ENCODE results near the gene GRAMD4. TPM values are rescaled to one million over a fixed set of nuclear protein-coding genes. Genes with fewer than 3 reads are reported as not detected.
A peak's percentile ranks its signal among the peaks of the same experiment; 100 is the strongest.

Gene GRAMD4, protein sequence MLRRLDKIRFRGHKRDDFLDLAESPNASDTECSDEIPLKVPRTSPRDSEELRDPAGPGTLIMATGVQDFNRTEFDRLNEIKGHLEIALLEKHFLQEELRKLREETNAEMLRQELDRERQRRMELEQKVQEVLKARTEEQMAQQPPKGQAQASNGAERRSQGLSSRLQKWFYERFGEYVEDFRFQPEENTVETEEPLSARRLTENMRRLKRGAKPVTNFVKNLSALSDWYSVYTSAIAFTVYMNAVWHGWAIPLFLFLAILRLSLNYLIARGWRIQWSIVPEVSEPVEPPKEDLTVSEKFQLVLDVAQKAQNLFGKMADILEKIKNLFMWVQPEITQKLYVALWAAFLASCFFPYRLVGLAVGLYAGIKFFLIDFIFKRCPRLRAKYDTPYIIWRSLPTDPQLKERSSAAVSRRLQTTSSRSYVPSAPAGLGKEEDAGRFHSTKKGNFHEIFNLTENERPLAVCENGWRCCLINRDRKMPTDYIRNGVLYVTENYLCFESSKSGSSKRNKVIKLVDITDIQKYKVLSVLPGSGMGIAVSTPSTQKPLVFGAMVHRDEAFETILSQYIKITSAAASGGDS
- total RNA-seq: 94.0 TPM
- long read RNA-seq, full-length matches to known transcripts: 7 of 182 reads
- long read RNA-seq, partial matches to known transcripts: 81 of 182 reads
- long read RNA-seq, other reads (novel, unspliced or antisense): 94 of 182 reads

DNA sequence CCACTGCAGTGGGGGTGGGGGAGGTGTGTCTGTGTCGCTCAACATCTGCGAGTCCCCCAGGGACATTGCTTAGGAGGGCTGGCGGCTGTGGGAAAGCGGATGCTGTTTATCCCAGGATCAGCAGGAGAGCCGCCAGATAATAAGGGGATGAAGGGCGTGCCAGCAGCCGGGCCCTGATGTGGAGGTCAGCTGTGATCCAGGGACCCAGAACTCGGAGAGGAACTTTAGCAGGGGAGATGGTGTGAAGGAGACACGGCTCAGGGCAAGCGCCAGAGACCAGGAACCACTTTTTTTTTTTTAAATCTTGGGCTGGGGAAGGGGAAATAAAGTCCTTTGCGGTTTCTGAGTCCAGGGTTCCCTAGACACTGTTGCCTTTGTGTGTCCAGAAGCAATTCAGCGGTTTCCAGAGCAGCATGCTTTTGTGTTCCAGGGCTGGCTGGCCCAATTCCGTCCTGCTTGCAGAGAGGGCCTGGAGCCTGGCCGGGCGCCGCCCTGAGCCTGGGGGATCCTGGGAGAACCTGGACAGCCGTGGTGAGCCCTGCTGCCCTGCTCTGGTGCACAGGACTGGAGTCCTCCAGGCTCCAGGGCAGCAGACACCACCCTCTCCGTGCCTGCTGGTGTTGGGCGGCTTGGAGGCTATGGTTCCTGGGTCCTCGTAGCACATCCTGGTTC is at the start of gene GRAMD4:
Gene GRAMD4 (plus strand): TSS at position 557 of the 672 bp plus-strand sequence. CDS start 6,414 bp downstream, outside the sequence.
- DNase-seq (peak; percentile 83), ATAC-seq (peak; percentile 58)
- intact Hi-C loops (cut with micrococcal nuclease): no loop called here

- intact Hi-C loops (cut with micrococcal nuclease): no loop called here
- DNase-seq: no peak
- ATAC-seq: no peak
Measured at GRCh38 chr22:46571642-46572250, 48.4 kb upstream of the GRAMD4 start.

DNA sequence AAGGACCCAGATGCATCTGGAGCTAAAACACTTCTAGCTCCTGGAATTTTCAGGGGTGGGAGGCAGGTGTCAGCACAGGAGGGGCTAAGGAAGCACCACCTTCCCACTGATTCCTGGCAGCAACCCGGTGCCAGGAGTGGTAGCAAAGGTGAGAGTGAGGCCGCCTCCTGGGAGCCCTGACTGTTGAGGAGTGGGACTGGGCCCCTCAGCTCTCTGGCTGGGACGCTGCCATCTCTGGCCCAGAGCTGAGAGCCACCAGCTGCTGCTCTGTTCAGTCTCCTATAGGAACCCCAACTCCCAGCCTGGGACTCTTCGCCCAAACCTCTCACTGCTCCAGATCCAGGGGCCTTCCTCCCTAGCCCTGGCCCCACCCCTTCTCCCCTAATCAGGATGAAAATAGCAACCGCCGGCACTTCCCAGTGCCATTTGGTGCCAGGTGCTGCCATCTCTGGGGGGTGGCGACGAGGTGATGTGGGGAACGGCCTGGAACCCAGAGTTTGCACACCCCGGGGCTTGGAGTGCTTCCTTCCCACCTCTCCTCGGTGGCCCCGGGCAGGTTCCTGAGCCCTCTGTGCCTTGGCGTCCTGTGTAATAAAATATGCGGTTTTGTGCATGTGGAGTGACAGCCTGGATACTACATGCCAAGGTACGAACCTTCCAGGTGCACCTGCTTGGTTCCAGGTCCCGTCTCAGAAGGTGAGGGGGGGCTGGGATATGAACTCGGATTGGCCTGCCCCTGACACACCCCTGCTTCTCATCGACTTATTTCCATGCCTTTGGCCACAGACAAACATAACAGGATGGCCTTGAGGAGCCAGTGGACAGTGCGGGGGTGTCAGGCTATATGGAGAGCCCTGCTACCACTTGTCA is 47.0 kb upstream of the GRAMD4 start:
- DNase-seq (peak; percentile 61), ATAC-seq (peak; percentile 17)
- intact Hi-C loops (cut with micrococcal nuclease): no loop called here

DNA sequence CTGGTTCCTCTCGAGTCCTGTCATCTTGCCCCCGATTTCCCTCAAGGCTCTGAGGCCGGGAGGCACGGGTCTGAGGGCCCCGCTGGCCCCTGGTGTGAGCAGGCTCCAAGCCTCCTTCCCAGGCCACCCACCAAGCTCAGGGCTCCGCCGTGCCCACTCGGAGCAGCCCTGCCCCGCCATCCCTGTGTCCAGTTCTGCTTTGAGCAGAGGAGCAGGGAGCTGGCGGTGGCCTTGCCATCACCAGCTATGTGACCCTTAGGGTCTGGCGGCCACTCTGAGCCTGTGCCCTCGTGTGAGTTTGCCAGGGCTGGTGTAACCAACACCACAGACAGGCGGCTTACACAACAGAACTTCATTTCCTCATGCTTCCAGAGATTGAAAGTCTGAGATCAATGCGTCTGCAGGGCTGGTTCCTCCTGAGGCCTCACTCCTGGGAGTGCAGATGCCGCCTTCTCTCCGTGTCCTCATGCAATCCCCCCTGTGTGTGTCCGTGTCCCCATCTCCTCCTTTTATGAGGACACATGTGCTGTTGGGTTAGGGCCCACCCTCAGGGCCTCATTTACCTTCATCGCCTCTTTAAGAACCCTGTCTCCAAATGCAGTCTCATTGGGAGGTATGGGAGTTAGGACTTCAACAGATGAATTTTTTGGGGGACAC is 46.3 kb upstream of the GRAMD4 start:
- DNase-seq (peak; percentile 34), ATAC-seq (no peak)
- intact Hi-C loops (cut with micrococcal nuclease): no loop called here

DNA sequence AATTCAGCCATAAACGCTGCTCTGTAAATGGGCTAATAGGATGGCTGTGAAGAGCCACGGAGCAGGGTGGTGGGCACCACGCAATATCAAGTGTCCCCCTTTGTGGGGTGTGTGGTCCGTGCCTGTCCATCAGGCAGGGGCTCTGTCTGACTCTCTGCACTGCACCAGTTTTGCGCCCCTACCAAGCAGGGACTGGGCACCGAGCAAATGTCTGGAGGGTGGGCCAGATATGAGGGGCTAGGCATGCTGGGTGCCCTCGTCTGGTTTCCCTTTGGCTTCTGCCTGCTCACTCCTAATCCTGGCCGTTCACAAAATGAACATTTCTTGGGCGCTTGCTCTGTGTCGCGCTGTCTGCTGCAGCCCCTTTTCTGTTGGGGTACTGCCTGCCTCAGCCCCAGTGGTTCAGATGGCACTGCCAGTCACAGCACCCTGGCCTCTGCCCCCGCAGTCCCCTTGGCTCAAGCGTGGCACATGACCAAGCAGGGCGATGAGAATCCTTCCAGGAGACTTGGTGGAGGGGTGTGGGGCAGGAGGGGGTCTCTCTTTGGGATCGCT is 45.7 kb upstream of the GRAMD4 start:
- ATAC-seq: no peak
- intact Hi-C loops (cut with micrococcal nuclease): no loop called here
- peak; percentile 24 for DNase-seq

GRCh38 chr22:46574993-46575910 is 44.9 kb upstream of the GRAMD4 start:
- intact Hi-C loops (cut with micrococcal nuclease): no loop called here
- peak; percentile 70 for DNase-seq
- ATAC-seq: peak; percentile 53

- peak; percentile 27 for ATAC-seq
Measured at GRCh38 chr22:46575911-46576555, 44.2 kb upstream of the GRAMD4 start.

DNA sequence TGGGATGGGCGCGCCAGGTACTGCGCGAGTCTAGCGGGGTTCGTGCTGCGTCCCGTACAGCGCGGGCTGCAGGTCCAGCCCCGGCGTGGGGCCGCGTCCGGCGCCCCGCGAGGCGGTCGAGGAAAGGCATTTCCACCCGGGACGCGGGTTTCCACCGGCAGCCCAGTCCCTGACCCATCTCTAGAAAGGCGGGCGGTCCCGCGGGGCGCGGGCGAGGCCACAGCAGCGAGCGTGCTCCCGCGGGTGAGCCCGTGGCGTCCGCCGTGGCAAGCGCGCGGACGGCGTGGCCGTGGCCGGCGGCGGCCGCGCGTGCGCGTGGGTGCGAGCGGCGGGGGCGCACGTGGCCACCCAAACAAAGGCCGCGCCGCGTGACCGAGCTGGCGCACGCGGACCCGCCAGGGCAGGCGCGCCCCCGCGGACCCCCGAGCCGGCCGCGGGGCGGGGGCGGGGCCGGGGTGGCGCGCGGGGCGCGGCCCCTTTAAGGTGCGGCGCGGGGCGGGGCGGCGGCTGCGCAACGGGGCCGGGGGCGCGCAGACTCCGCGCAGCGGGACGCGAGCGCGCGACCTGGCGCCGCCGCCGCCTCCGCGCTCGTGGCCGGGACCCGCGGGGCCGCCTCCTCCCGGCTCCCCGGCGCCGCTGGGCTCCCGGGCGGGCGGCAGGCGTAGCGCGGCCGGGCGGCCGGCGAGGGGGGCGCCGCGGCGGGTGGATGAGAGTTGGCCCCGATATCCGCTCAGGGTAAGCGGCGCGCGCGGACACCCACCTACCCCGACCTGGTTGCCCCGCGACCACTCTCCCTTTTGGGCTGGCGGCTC is 43.4 kb upstream of the GRAMD4 start:
- DNase-seq (peak; percentile 86), ATAC-seq (peak; percentile 20)
- intact Hi-C loops (cut with micrococcal nuclease): no loop called here

More at GRCh38 chr22:46575911-46576555, 44.2 kb upstream of the GRAMD4 start:
- intact Hi-C loops (cut with micrococcal nuclease): no loop called here
- peak; percentile 48 for DNase-seq

- peak; percentile 60 for DNase-seq
- intact Hi-C loops (cut with micrococcal nuclease): no loop called here
- no peak for ATAC-seq
Measured at GRCh38 chr22:46577368-46578249, 42.6 kb upstream of the GRAMD4 start.

DNA sequence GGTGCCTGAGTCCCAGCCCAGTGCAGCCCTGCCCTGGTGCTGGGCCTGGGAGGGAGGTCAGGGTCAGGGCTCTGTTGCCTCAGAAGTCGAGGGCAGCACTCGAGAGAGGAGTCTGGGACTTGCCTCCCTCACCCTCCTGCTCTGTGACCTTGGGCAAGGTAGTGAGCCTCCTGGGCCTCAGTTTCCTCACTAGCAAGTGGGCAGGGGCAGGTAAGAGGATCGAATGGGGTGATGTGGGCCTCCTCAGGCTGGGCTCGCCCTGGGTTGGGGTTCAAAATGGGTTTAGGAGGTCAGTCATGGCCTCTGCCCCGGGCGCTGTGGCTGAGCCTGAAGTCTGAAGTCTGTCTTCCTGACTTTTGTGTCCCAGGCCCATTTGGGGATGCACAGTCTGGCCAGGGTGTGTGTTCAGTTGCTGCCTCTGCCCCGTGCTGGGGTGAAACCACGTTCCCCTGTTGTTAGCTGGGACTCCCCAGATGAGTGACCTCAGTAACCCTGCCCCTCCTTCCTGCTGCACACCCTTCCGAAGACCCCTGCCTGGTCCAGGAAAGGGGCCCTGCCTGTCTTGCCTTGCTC is 41.8 kb upstream of the GRAMD4 start:
- ATAC-seq (no peak), DNase-seq (peak; percentile 32)
- intact Hi-C loops (cut with micrococcal nuclease): no loop called here

DNA sequence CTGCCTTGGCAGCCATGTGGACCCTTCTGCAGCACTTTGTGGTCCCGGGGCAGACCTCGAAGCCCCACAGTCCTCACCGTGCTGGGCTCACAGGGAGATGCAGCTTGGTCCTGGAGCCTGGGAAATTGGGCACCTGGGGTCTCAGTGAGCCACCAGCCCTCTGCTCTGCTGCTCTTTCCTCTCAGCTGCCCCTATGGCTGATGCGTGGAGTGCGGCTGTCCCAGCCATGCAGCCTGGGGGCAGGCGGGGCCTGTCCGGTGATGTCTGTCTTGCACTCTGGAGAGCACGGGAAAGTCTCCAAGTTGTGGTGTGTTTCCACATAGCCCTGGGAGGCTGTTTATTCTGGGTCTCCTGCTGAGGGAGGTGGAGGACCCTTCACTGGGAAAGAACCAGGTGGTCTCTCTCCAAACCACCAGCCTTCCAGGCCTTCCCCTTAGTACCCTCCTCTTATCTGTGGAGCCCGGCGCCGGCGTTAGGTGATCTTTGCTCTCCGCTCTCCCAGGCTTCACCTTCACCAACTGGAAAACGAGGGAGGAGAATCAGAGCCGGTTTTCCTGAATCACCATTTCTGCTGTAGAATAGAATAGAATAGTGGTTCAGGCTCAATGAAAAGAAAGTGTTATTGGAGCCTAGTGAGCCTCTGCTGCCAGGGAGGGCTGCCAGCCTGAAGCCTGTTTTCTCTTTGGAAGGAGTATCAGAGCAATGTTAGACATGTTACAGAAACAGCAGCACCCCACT is 41.2 kb upstream of the GRAMD4 start:
- intact Hi-C loops (cut with micrococcal nuclease): no loop called here
- DNase-seq (peak; percentile 82), ATAC-seq (peak; percentile 70)

DNA sequence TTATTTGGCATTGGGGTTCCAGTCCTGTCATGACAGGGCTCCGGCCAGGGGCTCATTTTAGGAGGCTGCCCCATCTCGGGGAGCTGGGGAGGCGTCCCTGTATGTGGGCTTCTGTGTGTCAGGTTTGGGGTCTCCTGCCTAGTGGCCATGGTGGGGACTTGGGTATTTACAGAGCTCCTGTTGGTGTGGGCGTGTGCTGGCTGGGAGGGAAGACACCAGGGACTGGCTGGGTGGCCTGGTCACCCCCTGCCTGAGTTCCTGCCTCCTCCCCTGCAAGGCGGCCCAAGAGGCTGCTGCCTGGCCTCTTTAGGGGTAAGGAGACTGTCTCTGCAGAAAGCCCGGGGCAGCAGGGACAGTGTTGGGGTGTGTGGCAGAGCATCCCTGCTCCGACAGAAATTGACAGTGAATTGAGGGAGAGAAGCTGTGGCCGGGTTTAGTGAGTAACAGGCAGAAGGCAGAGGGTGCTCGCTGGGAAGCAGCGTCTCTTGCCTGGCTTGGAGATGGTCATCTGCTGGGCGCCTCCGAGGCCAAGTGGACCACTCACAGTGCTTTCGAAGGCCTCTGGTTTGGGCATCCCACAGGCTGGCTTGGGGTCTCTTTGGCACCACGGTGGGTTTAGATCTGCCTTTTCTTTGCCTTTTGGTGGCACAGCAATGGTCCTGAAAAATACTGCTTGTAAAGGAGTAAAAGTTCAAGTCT is 40.3 kb upstream of the GRAMD4 start:
- intact Hi-C loops (cut with micrococcal nuclease): no loop called here

GRCh38 chr22:46580940-46581537 is 39.1 kb upstream of the GRAMD4 start:
- intact Hi-C loops (cut with micrococcal nuclease): no loop called here
- ATAC-seq: no peak
- peak; percentile 22 for DNase-seq

More for the DNA sequence above, 40.3 kb upstream of the GRAMD4 start:
- DNase-seq (peak; percentile 32), ATAC-seq (no peak)

Data from left ventricle myocardium superior (tissue), 1 donor.